ENCODE results near the gene MYZAP.

DNA sequence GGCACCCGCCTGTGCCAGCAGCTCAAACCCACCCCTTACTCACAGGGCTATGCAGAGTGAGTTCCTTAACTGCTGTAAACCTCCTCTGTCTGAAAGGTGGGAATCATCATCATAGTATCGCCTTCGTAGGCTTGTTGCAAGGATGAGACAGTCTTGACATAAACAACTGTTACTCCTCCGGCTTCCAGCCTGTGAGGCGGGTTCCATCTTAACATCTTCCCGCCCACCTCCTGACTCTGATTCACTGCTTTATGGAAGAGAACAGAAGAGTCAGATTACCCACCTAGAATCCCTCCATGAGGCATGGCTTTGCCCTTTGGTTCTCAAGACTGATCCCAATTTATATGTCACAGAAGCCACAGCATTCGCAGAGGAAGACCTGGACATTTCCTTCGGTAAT is 136.7 kb downstream of the MYZAP start:
- TF ChIP-seq POLR2A (IDR thresholded peaks at IDR 0.05; ENCODE audit: control extremely low read depth in 1 of 2, low read depth in 2 of 2, low read length in 2 of 2) (no peak), SP1 (IDR thresholded peaks at IDR 0.05; ENCODE audit: low read depth, low read length) (no peak), ZNF274 (IDR thresholded peaks at IDR 0.05; ENCODE audit: borderline replicate concordance, extremely low read depth, low read length) (no peak)
- TF ChIP-seq, protein P1, sequence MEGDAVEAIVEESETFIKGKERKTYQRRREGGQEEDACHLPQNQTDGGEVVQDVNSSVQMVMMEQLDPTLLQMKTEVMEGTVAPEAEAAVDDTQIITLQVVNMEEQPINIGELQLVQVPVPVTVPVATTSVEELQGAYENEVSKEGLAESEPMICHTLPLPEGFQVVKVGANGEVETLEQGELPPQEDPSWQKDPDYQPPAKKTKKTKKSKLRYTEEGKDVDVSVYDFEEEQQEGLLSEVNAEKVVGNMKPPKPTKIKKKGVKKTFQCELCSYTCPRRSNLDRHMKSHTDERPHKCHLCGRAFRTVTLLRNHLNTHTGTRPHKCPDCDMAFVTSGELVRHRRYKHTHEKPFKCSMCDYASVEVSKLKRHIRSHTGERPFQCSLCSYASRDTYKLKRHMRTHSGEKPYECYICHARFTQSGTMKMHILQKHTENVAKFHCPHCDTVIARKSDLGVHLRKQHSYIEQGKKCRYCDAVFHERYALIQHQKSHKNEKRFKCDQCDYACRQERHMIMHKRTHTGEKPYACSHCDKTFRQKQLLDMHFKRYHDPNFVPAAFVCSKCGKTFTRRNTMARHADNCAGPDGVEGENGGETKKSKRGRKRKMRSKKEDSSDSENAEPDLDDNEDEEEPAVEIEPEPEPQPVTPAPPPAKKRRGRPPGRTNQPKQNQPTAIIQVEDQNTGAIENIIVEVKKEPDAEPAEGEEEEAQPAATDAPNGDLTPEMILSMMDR (IDR thresholded peaks at IDR 0.05; ENCODE audit: control extremely low read depth in 1 of 3, insufficient read depth in 1 of 3, low read depth in 1 of 3, low read length in 3 of 3): no peak

Measured in H1 (cell line).